ENCODE data around the gene C3orf52. TPM values are rescaled to one million over a fixed set of nuclear protein-coding genes. Genes with fewer than 3 reads are reported as not detected.

The C3orf52 gene
- total RNA-seq, 2 experiments from 2014 or later, result 2.0 to 3.3 TPM

GRCh38 chr3:112109322-112109721, 23.1 kb downstream of the C3orf52 start:
- ChIA-PET CTCF (interaction anchor here (1.2 to 1.4 kb wide), 2 partner anchors 28 to 184 kb away, joined by 5 read pairs; no protein-coding TSS in a partner anchor), POLR2A (interaction anchor here (0.8 kb wide), 1 partner anchor 10 kb away, joined by 3 read pairs; no protein-coding TSS in a partner anchor)
- no peak for TF ChIP-seq CTCF (IDR thresholded peaks at IDR 0.05)
- H3K36me3 Mint-ChIP-seq (ENCODE audit: low read depth), result no peaks in the 10 kb centered on the region
- no peak overlapping the region for H3K27ac Mint-ChIP-seq
- DNase-seq (no peak), ATAC-seq (no peak)
- H3K27me3 Mint-ChIP-seq, result no peaks in the 10 kb centered on the region
- H3K4me3 Mint-ChIP-seq, result no peak overlapping the region
- no peaks in the 10 kb centered on the region for H3K9me3 Mint-ChIP-seq
- intact Hi-C loops (cut with micrococcal nuclease), result no loop called here
- peaks cover 7% of the 10 kb centered on the region for H3K4me1 Mint-ChIP-seq (ENCODE audit: low read depth)

GRCh38 chr3:112111785-112112402, 25.7 kb downstream of the C3orf52 start:
- CTCF ChIA-PET, result interaction anchor here (0.6 to 2.6 kb wide), 67 partner anchors 9 to 443 kb away, joined by 3 to 39 read pairs (median 4); partner anchors contain the start of genes BTLA, GCSAM and SLC9C1
- H3K27me3 Mint-ChIP-seq, result no peaks in the 10 kb centered on the region
- ATAC-seq, result peak; percentile 91
- no peak overlapping the region for H3K4me3 Mint-ChIP-seq
- POLR2A ChIA-PET, result no interaction called here
- TF ChIP-seq CTCF (IDR thresholded peaks at IDR 0.05), result peak; percentile 83
- H3K9me3 Mint-ChIP-seq, result no peaks in the 10 kb centered on the region
- H3K27ac Mint-ChIP-seq, result no peak overlapping the region
- peaks cover 14% of the 10 kb centered on the region for H3K4me1 Mint-ChIP-seq (ENCODE audit: low read depth)
- DNase-seq, result peak; percentile 73
- H3K36me3 Mint-ChIP-seq (ENCODE audit: low read depth), result peaks cover 2% of the 10 kb centered on the region
- intact Hi-C loops (cut with micrococcal nuclease), result loop anchor here (5.0 kb wide), 1 partner anchor 405 kb away; no protein-coding TSS in a partner anchor

- ChIA-PET POLR2A (interaction anchor here (1.0 kb wide), 1 partner anchor 23 kb away, joined by 3 read pairs; no protein-coding TSS in a partner anchor), CTCF (interaction anchor here (1.0 to 1.5 kb wide), 2 partner anchors 23 to 179 kb away, joined by 3 read pairs; partner anchors contain the start of gene SLC9C1)
- intact Hi-C loops (cut with micrococcal nuclease), result loop anchor here (5.0 kb wide), 1 partner anchor 403 kb away; no protein-coding TSS in a partner anchor
- no peak overlapping the region for H3K4me3 Mint-ChIP-seq
- H3K4me1 Mint-ChIP-seq (ENCODE audit: low read depth), result peaks cover 28% of the 10 kb centered on the region
- ATAC-seq (no peak), DNase-seq (no peak)
- H3K27ac Mint-ChIP-seq, result peak overlapping the region; percentile 21
- no peaks in the 10 kb centered on the region for H3K9me3 Mint-ChIP-seq
- H3K27me3 Mint-ChIP-seq, result no peaks in the 10 kb centered on the region
- peaks cover 2% of the 10 kb centered on the region for H3K36me3 Mint-ChIP-seq (ENCODE audit: low read depth)
- TF ChIP-seq CTCF (IDR thresholded peaks at IDR 0.05), result no peak
Observed at GRCh38 chr3:112114576-112115160, 28.5 kb downstream of the C3orf52 start.

DNA sequence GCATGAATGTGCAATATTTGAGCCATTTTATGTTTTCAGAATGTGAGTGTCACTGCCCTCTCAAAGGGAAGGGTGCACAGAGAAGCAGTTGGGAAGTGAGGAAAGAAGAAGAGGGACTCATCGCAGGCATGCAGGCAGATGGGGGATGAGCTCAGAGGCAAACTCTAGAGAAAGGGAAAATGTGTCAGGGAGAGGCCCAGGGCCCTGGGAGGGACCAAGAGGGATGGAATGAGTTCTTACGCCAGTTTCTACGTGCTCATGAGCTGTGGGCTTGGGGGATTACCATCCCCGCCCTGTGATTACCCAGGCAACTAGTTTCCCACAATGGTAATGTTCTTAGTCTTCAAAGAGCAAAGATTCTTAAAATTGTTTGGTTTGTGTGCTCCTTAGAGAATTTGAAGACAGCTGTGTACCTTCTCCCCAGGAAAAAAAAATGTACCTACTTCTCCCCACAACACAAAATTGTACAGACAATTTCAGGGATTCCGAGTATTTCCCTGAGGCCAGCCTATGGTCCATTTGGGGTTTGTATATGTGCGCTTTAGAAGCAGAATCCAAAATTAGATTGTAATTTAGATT, 29.1 kb downstream of the C3orf52 start:
- no peak overlapping the region for H3K4me3 Mint-ChIP-seq
- TF ChIP-seq CTCF (IDR thresholded peaks at IDR 0.05), result no peak
- peaks cover 34% of the 10 kb centered on the region for H3K4me1 Mint-ChIP-seq (ENCODE audit: low read depth)
- H3K27ac Mint-ChIP-seq, result peak overlapping the region; percentile 21
- intact Hi-C loops (cut with micrococcal nuclease), result no loop called here
- peaks cover 2% of the 10 kb centered on the region for H3K36me3 Mint-ChIP-seq (ENCODE audit: low read depth)
- H3K27me3 Mint-ChIP-seq, result no peaks in the 10 kb centered on the region
- ChIA-PET CTCF (interaction anchor here (0.6 to 1.5 kb wide), 2 partner anchors 22 to 178 kb away, joined by 3 read pairs; partner anchors contain the start of gene SLC9C1), POLR2A (no interaction called here)
- DNase-seq, result peak; percentile 38
- ATAC-seq, result peak; percentile 43
- no peaks in the 10 kb centered on the region for H3K9me3 Mint-ChIP-seq
